ENCODE results near the gene ADNP.

The ADNP gene

DNA sequence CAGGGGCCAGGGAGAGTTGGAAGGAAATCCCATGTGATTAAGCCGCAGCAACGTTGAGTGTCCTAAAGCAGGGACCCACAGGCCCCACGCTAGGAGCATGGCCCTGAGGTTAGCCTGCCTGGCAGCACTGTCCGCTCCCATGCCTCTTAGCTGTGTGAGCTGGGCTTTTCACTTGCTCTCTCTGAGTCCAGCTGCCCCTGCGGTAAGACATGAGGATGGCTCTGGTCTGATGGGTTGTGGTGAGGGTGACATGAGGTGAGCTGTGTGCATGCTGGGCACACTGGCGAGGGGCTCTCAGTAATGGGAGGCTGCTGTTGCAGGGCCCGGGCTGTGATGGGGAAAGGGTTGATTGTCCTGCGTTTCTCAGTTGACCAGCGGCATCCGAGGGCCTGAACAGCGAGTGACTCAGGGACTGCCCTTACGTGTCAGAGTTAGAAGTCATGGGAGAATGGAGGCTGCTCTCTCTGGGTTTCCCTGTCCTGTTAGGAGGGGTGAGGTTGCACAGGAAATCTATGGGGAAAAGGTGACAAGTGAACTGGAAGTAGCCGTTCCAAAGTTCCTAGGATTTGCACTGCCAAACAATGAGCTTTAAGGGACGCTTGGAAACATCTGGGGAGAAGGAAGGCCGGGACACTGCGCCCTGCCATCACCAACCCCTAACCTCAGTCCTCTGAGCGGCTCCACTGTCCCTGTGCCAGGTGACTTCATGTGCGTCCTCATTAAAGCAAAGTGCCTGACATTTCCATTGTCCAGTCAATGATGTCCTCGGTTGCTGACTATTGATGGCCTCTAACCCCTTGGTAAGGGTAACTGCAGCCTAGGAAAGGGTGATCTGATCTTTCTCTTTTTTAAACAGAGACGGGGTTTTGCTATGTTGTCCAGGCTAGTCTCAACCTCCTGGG, 51.3 kb downstream of the ADNP start:
- no peak for DNase-seq
- Histone ChIP-seq H3K4me3 (ENCODE audit: low read depth, low read length) (no peak overlapping the region), H3K27me3 (no peaks in the 10 kb centered on the region), H3K9me3 (no peaks in the 10 kb centered on the region), H3K36me3 (no peaks in the 10 kb centered on the region; the same call in 1 of the 2 replicates), H3K4me1 (no peaks in the 10 kb centered on the region)
- TF ChIP-seq, protein P1, sequence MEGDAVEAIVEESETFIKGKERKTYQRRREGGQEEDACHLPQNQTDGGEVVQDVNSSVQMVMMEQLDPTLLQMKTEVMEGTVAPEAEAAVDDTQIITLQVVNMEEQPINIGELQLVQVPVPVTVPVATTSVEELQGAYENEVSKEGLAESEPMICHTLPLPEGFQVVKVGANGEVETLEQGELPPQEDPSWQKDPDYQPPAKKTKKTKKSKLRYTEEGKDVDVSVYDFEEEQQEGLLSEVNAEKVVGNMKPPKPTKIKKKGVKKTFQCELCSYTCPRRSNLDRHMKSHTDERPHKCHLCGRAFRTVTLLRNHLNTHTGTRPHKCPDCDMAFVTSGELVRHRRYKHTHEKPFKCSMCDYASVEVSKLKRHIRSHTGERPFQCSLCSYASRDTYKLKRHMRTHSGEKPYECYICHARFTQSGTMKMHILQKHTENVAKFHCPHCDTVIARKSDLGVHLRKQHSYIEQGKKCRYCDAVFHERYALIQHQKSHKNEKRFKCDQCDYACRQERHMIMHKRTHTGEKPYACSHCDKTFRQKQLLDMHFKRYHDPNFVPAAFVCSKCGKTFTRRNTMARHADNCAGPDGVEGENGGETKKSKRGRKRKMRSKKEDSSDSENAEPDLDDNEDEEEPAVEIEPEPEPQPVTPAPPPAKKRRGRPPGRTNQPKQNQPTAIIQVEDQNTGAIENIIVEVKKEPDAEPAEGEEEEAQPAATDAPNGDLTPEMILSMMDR (IDR thresholded peaks at IDR 0.05; ENCODE audit: low read depth, low read length) = no peak

DNA sequence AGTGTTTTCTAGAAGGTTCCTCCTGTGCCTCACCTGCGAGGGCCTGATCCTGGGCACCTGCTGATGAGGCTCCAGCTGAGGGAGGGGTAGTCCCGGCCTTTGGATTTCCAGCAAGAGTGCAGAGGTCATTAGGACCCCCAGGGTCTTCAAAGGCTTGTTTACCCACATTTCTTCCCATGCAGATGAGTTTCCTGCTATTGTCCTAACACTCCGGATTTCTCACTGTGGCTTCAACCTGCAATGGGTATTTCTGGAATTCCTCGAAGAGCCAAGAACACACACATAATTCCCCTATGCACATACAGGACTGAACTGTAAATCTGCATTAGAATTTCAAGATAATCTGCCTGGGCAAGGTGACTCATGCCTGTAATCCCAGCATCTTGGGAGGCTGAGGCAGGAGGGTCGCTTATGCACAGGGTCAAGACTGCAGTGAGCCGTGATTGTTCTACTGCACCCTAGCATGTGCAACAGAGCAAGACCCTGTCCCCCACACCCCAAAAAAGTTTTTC, 53.9 kb downstream of the ADNP start:
- TF ChIP-seq, protein P1 (IDR thresholded peaks at IDR 0.05; ENCODE audit: low read depth, low read length) = no peak
- Histone ChIP-seq H3K4me1 (no peaks in the 10 kb centered on the region), H3K27me3 (no peaks in the 10 kb centered on the region), H3K36me3 (no peaks in the 10 kb centered on the region; the same call in 1 of the 2 replicates), H3K9me3 (no peaks in the 10 kb centered on the region), H3K4me3 (ENCODE audit: low read depth, low read length) (no peak overlapping the region)
- no peak for DNase-seq

GRCh38 chr20:50876816-50877215, 54.4 kb downstream of the ADNP start:
- no peak overlapping the region for H3K4me3 ChIP-seq (ENCODE audit: low read depth, low read length)
- H3K9me3 ChIP-seq = no peaks in the 10 kb centered on the region
- DNase-seq = no peak
- H3K4me1 ChIP-seq = no peaks in the 10 kb centered on the region
- TF ChIP-seq, protein P1 (IDR thresholded peaks at IDR 0.05; ENCODE audit: low read depth, low read length) = no peak
- H3K36me3 ChIP-seq = no peaks in the 10 kb centered on the region; the same call in 1 of the 2 replicates
- no peaks in the 10 kb centered on the region for H3K27me3 ChIP-seq

GRCh38 chr20:50876063-50876685, 55.1 kb downstream of the ADNP start:
- Histone ChIP-seq H3K4me3 (ENCODE audit: low read depth, low read length) (no peak overlapping the region), H3K9me3 (no peaks in the 10 kb centered on the region), H3K4me1 (no peaks in the 10 kb centered on the region), H3K36me3 (no peaks in the 10 kb centered on the region; the same call in 1 of the 2 replicates), H3K27me3 (no peaks in the 10 kb centered on the region)
- TF ChIP-seq, protein P1 (IDR thresholded peaks at IDR 0.05; ENCODE audit: low read depth, low read length) = no peak
- no peak for DNase-seq

- no peaks in the 10 kb centered on the region for H3K9me3 ChIP-seq
- DNase-seq = no peak
- H3K27me3 ChIP-seq = no peaks in the 10 kb centered on the region
- no peaks in the 10 kb centered on the region for H3K4me1 ChIP-seq
- H3K36me3 ChIP-seq = no peaks in the 10 kb centered on the region; the same call in 1 of the 2 replicates
- no peak overlapping the region for H3K4me3 ChIP-seq (ENCODE audit: low read depth, low read length)
- TF ChIP-seq, protein P1 (IDR thresholded peaks at IDR 0.05; ENCODE audit: low read depth, low read length) = no peak
These were observed 56.2 kb downstream of the ADNP start for GRCh38 chr20:50874758-50875665.

Data from BE2C (cell line).